ENCODE data around the gene GZMH.

GZMH gene

GRCh38 chr14:24565766-24566165, 43.7 kb downstream of the GZMH start:
- TF ChIP-seq POLR2A (IDR thresholded peaks at IDR 0.05; ENCODE audit: low read length) (no peak), GATA1 (IDR thresholded peaks at IDR 0.05; ENCODE audit: low read depth, low read length) (no peak)

DNA sequence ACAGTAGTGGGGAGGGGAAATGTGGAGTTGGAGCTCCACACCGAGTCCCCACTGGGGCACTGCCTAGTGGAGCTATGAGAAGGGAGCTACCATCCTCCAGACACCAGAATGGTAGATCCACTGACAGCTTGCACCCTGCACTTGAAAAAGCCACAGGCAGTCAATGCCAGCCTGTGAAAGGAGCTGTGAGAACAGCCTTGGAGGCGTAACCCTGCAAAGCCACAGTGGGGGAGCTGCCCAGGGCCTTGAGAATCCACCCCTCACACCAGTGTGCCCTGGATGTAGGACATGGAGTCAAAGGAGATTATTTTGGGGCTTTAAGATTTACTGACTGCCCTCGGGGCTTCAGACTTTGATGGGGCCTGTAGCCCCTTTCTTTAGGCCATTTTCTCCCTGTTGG, 46.0 kb downstream of the GZMH start:
- no peak for TF ChIP-seq POLR2A (IDR thresholded peaks at IDR 0.05; ENCODE audit: low read length)
- no peak for TF ChIP-seq GATA1 (IDR thresholded peaks at IDR 0.05; ENCODE audit: low read depth, low read length)
- DNase-seq, result no peak

More at GRCh38 chr14:24565766-24566165, 43.7 kb downstream of the GZMH start:
- DNase-seq, result peak in 1 of 2 experiments; percentile 3

GRCh38 chr14:24556756-24557155, 52.7 kb downstream of the GZMH start:
- no peak for DNase-seq
- TF ChIP-seq GATA1 (IDR thresholded peaks at IDR 0.05; ENCODE audit: low read depth, low read length), result no peak
- no peak for TF ChIP-seq POLR2A (IDR thresholded peaks at IDR 0.05; ENCODE audit: low read length)

Measured in erythroblast (primary cell).